HG03354 (cell line): ENCODE results near the gene ZNF287.
A peak's percentile ranks its signal among the peaks of the same experiment; 100 is the strongest.
"Not testable (repeated sequence)": the region's sequence is repeated elsewhere in the genome, so short reads cannot be mapped to it uniquely, and the experiment has no call there.

Experiments
- ATAC-seq: cut with Tn5 transposase; IDR thresholded peaks from one replicate; pipeline ENCODE4 v1.9.1; 2021; ENCODE audit warnings: mild to moderate bottlenecking; ENCODE audit not compliant: unreplicated experiment, poor library complexity, severe bottlenecking

The ZNF287 gene

GRCh38 chr17:16568541-16569357, at the start of gene ZNF287:
Gene ZNF287 (minus strand): TSS chr17:16569204. CDS start chr17:16567731, 1,473 bp downstream.
- ATAC-seq: peak; percentile 96

GRCh38 chr17:16617481-16618060, 48.6 kb upstream of the ZNF287 start:
- no peak for ATAC-seq

GRCh38 chr17:16599537-16599936, 30.5 kb upstream of the ZNF287 start:
- ATAC-seq: no peak

- ATAC-seq: no peak
Observed at GRCh38 chr17:16593356-16594102, 24.5 kb upstream of the ZNF287 start.

GRCh38 chr17:16589097-16589969, 20.3 kb upstream of the ZNF287 start:
- peak; percentile 90 for ATAC-seq

- no peak for ATAC-seq
Observed at GRCh38 chr17:16585796-16586195, 16.8 kb upstream of the ZNF287 start.

GRCh38 chr17:16584273-16584995, 15.4 kb upstream of the ZNF287 start:
- ATAC-seq: peak; percentile 75

- ATAC-seq: no peak
Observed at GRCh38 chr17:16583781-16584180, 14.8 kb upstream of the ZNF287 start.

- no peak for ATAC-seq
Observed at GRCh38 chr17:16573466-16573865, 4.5 kb upstream of the ZNF287 start.

GRCh38 chr17:16569358-16569712, 331 bp upstream of the ZNF287 start:
- ATAC-seq: peak; percentile 33

- ATAC-seq: no peak
Observed at GRCh38 chr17:16552637-16553045, 16.4 kb downstream of the ZNF287 start.

GRCh38 chr17:16551878-16552636, 16.9 kb downstream of the ZNF287 start:
- no peak for ATAC-seq

- no peak for ATAC-seq
Observed at GRCh38 chr17:16537130-16537458, 31.9 kb downstream of the ZNF287 start.

- ATAC-seq: no peak
Observed at GRCh38 chr17:16534236-16534635, 34.8 kb downstream of the ZNF287 start.

GRCh38 chr17:16529906-16530305, 39.1 kb downstream of the ZNF287 start:
- no peak for ATAC-seq

GRCh38 chr17:16527298-16527697, 41.7 kb downstream of the ZNF287 start:
- ATAC-seq: no peak

- not testable (repeated sequence) for ATAC-seq
Observed at GRCh38 chr17:16525556-16525955, 43.4 kb downstream of the ZNF287 start.

GRCh38 chr17:16521070-16521727, 47.8 kb downstream of the ZNF287 start:
- peak; percentile 73 for ATAC-seq
